GM21576 (cell line): ENCODE measurements around the gene ACSF3.
"Not testable (repeated sequence)": the region's sequence is repeated elsewhere in the genome, so short reads cannot be mapped to it uniquely, and the experiment has no call there.

Source experiments
- ATAC-seq: cut with Tn5 transposase; IDR thresholded peaks from one replicate; pipeline ENCODE4 v1.9.1; 2021; ENCODE audit warnings: mild to moderate bottlenecking, moderate library complexity; ENCODE audit not compliant: unreplicated experiment

Gene ACSF3

DNA sequence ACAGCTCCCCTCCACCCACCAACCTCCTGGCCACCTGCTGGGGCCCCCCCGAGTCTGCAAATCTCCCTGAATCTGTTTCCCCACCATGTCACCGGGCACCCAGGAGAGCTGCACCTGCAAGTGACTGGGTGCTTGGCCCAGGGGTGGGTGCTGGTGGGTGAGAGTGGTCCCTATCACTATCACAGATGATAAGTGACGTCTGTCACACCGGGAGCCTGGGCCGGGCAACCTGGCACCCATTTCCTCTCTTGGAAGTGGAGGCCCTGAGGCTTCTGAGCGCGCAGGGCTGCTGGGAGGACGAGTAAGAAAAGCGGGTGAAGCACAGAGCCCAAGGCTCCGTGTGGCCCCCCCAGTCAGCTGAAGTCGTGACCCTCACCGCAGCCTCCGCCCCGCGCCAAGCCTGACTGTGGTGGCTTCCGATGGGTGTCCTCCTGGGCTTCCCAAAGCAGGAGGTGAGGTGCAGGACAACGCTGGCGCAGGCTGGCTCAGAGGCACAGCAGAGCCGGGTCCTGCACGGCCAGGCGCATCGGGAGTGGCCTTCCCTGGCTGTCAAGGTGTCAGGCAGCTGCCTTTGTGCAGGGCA, 21.0 kb upstream of the ACSF3 start:
- ATAC-seq: no peak

DNA sequence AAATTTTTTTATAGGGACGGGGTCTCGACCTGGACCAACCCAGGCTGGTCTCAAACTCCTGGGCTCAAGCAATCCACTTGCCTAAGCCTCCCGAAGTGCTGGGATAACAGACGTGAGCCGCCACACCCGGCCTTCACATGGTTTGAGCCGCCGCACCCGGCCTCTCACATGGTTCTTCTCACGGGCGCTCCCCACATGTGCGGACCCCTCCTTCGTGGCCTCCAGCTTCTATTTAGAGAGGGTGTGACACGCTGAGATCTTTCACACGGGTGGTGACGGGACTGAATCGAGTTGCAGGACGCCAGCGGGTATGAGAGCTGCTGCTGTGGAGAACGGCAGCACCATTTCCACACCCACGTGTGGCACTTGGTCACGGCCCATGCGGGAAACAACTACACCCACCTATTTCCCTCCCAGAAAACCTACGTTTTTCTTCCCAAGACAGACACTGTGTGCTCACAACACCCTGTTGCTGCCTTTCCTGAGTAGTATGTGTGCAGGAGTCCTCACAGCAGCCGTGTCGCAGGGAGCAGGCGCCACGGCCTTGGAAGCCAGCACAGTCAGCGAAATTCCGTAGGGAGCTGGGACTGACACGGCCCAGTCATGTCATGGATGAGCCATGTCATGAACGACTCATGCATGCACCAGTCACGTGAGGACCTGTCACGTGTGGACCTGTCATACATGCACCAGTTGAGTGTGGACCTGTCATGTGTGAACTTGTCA, 20.1 kb upstream of the ACSF3 start:
- no peak for ATAC-seq

DNA sequence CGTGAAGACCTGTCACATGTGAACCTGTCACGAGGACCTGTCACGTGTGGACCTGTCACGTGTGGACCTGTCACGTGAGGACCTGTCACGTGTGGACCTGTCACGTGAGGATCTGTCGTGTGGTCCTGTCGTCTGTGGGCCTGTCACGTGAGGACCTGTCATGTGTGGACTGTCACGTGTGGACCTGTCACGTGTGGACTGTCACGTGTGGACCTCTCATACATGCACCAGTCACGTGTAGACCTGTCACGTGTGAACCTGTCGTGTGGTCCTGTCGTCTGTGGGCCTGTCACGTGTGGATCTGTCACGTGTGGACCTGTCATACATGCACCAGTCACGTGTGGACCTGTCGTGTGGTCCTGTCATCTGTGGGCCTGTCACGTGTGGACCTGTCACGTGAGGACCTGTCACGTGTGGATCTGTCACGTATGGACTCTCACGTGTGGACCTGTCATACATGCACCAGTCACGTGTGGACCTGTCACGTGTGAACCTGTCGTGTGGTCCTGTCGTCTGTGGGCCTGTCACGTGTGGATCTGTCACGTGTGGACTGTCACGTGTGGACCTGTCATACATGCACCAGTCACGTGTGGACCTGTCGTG, 19.5 kb upstream of the ACSF3 start:
- ATAC-seq: not testable (repeated sequence)

DNA sequence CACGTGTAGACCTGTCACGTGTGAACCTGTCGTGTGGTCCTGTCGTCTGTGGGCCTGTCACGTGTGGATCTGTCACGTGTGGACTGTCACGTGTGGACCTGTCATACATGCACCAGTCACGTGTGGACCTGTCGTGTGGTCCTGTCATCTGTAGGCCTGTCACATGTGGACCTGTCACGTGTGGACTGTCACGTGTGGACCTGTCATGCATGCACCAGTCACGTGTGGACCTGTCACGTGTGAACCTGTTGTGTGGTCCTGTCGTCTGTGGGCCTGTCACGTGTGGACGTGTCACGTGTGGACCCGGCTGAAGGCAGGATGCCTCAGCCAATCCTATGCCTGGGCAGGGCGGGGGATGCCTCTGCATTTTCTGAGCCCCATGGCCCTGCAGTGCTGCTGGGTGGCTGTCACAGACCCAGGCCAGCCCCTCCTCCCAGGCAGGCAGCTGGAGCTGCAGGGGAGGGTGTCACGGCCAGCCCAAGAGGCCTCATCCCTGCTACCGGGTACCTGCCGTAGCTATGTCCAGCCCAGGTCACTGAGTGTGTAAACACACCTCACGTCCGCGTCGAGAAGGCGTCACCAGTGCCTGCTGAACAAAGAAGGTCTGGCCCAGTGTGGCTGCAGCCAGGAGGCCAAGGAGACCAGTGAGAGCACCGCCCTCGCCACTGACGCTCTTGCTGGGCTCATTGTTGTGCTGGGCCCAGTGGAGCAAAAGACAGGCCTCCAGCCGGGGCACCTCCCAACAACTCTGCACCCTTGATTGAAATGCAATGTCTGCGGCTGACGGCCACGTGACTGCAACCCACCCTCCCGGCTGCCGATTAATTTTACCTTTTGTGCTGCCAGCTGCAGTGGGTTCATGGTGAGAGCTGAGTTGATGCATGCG, 18.6 kb upstream of the ACSF3 start:
- ATAC-seq: no peak

DNA sequence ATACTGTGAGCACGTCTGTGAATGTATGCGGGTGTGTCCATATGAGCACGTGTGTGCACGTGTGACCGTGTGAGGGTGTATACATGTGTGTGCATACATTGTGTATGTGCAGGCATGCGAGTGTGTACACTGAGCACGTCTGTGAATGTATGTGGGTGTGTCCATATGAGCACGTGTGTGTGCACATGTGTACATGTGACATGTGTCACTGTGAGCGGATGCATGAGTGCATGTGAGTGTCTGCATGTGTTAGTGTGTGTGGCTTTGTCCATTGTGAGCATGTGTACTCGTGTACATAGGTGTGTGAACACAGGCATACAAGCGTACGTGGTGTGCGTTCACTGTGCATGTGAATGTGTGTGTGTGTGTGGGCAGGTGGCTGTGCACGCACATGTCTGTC, 17.5 kb upstream of the ACSF3 start:
- no peak for ATAC-seq

DNA sequence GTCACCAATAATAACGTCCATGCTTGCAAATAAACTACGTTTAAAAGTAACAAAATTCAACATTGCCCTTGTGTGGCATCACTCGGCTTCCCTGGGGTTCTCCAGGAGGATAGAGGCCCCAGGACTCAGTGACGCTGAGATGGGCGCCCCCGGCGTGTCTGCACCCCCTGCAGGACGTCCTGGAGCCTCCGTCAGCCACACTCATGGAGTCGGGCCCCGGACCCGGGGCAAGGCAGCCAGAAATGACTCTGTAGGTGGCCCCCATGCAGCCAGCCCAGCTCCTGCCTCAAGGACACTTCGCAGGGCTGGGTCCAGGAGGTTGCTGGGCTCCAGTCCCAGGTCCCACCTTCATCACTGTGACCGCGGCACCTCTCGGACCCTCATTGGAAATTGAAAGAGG, 16.6 kb upstream of the ACSF3 start:
- ATAC-seq: no peak

DNA sequence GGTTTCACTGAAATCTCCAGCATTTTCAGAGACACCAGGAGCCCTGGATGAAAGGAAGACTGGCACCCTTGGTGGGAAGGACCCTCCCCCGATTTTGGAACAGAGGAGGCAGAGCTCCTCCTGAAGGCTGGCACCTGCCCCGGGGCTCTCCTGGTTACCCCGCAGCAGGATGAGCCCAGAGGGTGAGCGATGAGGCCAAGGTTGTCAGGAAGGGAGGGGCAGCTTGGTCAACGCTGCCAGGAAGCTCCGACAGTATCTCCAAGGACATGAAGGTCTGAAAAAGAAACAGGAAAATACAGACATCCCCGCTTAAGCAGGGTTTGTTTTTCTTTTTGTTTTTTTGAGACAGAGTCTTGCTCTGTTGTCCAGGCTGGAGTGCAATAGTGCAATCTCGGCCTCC, 15.5 kb upstream of the ACSF3 start:
- ATAC-seq: no peak

DNA sequence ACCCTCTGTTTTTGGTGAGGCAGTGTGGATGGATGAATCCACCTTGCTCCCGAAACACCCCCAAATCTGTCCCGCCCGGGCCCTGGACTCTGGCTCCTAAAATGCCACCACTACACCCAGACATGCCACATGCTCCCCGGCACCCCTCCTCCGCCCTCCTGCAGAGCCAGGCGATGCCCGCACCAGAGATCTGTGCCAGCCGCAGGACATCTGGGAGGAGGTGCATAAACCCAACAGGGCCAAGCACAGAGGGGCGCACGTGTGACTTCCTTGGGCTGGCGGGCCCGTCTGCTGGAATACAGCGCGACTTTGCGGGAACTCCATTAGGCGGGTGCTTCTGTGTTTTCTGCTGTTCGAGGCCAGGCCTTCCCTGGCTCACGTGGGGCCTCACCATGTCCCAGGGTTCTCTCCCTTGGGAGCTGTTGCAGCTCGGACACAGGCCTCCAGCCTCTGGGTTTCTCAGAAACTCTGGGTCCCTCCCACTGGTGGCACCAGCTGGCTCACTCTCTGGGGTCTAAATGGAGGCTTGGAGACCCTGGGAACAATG, 14.1 kb upstream of the ACSF3 start:
- ATAC-seq: no peak

DNA sequence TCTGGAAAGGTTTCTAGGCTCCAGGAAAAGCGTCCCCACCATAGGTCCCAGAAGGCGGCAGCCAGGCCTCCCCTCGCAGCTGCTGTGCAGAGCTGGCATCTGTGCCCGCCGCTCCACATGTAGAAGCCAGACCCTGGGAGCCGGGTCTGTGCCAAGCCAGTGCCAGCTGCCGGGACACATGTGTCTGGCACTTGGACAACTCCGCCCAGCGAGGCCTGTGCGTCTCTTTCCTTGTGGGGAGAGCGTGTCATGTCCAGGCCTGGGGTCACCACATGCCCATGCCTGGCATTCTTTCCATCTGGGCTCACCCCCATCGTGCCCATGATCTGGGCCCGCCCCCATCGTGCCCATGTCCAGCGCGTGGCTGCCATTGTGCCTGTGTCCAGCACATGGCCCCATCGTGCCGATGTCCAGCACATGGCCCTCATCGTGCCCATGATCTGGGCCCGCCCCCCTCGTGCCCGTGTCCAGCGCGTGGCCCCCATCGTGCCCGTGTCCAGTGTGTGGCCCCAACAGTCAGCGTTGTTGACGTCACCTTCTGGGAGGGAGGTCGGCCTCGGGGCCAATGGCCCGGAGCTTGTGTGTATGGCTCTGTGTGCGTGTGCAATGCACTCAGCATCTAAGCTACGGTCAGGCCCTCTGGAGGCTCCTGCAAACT, 13.3 kb upstream of the ACSF3 start:
- ATAC-seq: no peak

DNA sequence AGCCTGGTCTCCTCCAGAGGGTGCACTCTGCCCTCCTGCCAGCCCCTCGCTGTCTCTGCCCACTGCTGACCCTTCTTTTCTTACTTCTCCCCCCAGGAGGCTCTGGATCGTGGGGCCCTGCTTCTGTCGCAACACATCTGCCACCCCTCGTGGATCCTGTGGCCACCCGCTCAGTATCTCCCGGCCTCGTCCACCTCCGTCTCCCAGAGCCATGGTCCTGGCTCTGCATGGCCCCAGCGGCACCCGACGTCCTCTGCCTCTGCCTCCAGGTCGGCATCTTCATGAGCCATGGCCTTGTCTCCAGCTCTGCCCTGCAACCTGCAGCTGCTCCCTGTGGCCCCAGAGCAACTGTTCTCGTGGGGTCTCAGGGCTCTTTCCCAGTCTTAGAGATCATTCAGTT, 12.1 kb upstream of the ACSF3 start:
- no peak for ATAC-seq

DNA sequence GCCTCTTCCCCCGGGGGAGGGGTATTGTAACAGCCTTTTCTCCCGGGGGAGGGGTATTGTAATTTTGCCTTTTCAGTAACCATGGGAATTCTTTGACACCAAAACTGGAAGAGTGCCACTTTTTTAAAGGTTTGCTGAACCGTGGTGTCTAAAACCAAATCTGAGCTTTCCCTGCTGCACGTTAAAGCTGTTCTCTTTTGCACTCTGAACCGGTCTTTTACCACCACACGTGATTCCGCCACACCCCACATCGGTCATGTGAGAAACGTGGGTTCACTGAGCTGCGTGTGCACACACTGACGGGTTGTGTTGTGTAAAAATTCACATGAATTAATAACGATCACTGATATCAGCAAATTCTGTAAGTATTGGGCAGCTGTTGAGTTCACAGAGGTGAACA, 9.2 kb upstream of the ACSF3 start:
- no peak for ATAC-seq

DNA sequence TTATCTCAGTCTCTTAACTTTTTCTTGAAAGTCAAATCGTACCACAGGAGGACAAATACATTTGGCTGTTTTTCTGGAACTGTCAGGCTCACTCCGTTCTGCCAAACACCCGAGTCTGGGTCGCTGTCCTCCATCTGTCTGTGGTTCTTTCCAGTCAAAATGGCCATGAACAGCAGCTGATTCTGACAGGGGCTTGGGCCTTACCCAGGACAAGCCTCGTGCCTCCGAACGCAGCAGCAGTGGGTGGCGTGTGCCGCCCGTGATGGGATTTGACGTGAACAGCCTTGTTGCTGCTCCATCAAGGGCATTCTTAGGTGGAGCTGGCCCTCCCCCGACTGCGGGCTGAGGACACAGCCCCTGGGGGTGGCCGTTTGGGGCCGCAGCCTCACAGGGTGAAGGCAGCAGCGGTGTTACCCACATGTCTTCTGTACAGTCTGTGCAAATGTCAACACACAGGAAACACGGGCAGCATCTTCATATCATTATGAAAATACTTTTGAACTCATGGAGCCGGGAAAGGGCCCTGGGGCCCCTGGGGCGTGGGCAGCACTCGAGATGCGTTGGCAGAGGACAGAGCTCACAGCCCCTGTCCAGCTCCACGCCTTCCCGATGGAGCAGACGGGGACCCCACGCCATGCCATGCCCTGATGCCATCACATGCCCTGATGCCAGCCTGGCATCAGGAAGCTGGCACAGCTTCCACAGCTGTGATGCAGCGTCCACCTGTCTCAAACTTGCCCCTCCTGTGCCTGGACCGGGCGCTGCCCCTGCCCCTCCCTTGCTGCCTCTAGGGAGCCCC, 8.6 kb upstream of the ACSF3 start:
- ATAC-seq: no peak

DNA sequence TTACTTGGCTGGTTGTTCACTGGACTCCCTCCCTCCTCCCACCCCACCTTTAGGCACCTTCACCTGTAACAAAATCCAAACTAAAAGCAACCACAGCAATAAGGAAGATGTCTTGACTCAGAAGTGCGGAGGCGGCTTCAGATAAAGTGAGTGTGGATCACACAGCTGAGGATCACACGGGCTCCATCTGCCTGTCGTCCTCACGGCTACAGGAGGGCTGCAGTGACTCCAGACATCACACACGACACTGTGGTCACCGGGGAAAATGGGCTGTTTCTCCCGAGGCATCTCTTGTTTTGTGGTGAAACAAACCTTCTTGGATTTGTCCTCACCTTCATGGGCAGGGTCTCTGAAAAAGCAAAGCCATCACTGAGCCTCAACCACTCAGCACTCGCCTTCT, 7.9 kb upstream of the ACSF3 start:
- no peak for ATAC-seq

DNA sequence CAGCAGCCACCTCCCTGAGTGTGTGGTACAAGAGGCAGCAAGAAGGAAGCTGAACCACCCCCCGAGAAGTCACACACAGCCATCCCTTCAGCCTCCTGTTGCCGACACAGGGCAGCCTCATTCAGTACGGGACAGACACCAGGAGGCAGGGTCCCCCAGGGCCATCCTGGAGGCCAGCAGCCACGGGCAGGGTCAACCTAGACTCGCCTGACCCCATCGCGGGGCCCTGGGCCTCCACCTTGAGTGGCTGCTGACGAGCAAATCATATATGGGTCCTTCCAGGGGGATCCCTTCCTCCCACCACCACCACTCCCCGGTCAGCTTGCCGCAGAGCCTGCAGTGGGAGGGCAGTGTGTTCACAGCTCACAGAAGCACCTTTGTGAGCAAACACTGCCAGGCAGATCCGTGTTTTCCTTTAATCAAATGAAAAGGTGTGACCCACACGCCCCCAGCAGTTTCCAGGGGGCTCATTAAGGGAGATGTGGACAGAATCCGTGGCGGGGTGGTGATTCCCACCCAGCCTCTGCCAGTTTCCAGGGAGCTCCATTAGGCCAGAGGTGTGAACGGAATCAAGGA, 5.6 kb upstream of the ACSF3 start:
- ATAC-seq: no peak

DNA sequence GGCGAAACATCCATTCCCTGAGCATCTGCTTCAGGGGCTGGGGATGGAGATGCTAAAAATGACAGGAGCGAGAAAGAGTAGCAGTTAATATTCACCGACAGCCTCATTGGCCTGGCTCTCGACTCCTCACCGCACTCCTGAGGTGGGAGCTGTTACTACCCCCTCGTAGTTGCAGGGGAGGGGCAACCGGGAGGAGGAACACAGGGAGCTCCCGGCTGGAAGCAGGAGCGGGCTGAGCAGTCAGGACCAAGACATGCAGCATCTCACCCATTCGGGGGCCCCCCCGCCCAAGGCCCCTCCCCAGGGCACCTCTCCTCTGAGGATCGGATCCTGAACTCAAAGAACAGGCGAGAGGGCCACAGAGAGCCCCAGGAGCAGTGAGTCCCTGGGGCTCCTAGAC, 4.5 kb upstream of the ACSF3 start:
- no peak for ATAC-seq

DNA sequence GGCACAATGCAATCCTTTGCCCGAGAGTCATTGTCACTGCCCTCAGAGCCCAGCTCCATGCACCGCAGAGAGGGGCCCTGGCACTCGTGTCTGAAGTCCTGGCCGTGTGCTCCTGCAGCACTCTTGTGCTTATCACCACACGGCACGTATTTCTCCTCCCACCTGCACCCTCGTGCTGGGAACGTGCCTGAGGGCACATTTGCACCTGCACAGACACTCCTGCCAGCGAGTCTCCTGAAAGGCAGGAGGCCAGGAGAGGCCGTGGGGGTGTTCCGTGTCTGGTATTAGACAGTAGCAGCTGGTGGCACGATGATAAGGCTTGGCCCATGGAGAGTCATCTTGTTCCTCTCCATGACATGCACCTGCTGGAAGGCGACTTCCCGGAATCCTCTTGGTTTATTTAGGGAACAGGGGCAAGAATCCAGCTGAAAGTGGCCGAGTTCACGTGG, 3.4 kb upstream of the ACSF3 start:
- no peak for ATAC-seq

DNA sequence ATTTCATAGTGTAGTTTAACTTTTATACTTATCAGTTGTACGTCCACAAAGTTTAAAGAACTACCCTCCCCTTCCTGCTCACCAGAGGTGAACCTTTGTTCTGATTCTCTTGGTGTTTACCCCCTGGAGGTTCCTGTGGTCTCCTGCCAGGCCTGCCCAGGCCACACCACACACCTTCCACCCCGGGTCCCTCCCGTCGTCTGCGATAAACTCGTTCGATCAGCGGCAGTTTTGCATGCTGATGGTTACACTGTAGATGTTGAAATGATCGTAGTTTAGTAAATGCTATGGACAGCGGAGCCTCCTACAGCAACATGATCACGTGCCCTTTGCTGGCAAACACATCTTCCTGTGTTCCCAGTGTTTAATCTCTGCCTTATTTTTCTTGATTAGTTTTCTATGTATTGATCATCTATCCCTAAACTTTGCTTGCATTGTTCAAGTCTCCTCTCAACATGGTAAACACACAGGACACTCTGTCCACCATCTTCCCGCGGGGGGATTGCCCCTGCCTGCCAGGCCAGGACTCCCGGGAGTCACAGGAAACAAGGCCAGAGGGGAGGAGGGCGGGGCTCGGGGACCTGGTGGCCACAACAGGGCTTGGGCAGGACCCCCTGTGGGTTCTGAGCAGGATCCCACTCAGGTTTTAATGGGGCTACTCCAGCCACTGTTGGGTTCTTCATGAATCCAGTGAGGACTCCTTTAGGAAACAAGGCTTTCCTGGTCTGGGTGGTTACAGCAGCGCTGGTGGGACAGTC, 2.8 kb upstream of the ACSF3 start:
- ATAC-seq: no peak

DNA sequence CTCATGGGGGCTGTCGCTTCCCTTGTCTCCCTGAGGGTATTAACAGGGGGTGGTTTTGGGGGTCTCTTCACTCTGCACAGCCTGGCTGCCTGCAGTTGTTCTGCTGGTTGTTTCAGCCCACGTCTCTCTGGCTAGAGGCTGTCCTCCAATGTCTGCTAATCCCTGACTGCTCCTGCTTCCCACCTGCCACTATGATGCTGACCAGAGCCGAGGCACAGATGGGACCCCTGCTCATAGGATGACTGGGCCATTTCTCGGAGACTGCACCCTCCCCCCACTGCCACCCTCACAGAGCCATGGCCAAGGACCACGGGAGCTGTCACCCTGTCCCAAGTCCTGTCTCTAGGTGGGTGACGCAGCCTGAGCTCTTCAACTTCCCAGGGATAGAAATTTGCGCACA, 1.6 kb upstream of the ACSF3 start:
- no peak for ATAC-seq

DNA sequence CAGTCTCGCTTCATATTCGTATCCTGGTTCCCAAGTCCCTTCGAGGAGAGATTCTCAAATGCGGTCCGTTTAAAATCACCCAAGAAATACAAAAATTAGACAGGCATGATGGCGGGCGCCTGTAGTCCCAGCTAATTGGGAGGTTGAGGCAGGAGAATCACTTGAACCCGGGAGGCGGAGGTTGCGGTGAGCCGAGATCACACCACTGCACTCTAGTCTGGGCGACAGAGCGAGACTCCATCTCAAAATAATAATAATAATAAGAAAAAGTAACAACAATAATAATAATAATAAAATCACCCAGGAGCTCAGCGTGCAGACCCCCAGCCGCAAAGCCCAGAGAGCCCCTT, 425 bp upstream of the ACSF3 start:
- not testable (repeated sequence) for ATAC-seq
